TTC549 (cell line): ENCODE measurements around the gene BOLL.
"Not testable (repeated sequence)": the region's sequence is repeated elsewhere in the genome, so short reads cannot be mapped to it uniquely, and the experiment has no call there.

Experiments used
- FAIRE-seq: peaks from 2 replicates; lab custom pipeline; 2012; peaks lifted over from hg19 to GRCh38; lab: Jason Lieb, UNC

Gene BOLL

GRCh38 chr2:197705912-197706838 lies 78.9 kb downstream of the BOLL start:
- no peak for FAIRE-seq

DNA sequence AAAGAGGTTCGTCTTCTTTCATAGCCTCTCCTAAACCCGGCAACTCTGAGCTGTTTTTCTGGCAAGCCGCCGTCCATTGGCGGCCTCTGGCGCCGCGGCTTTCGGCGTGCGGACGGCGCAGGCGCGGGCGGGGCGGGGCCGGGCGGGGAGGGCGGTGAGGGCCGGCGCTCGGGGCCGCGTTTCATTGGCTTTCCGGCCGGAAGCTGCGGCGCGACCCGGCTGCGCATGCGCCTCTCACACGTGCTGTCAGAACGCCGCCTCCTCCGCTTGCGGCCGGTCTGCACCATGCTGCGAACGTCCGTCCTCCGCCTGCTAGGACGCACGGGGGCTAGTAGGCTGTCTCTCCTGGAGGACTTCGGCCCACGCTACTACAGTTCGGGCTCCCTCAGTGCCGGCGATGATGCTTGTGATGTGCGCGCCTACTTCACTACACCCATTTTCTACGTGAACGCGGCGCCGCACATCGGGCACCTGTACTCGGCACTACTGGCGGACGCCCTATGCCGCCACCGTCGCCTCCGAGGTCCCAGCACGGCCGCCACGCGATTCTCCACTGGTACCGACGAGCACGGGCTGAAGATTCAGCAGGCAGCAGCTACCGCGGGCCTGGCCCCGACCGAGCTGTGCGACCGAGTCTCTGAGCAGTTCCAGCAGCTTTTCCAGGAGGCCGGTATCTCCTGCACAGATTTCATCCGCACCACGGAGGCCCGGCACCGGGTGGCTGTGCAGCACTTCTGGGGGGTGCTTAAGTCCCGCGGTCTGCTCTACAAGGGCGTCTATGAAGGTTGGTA lies 79.8 kb downstream of the BOLL start, which contains the start of gene MARS2:
Gene MARS2, plus strand, starts transcription at position 249 of the 791 bp plus-strand sequence. Its CDS starts 37 bp downstream, at position 286.
- FAIRE-seq, result no peak

DNA sequence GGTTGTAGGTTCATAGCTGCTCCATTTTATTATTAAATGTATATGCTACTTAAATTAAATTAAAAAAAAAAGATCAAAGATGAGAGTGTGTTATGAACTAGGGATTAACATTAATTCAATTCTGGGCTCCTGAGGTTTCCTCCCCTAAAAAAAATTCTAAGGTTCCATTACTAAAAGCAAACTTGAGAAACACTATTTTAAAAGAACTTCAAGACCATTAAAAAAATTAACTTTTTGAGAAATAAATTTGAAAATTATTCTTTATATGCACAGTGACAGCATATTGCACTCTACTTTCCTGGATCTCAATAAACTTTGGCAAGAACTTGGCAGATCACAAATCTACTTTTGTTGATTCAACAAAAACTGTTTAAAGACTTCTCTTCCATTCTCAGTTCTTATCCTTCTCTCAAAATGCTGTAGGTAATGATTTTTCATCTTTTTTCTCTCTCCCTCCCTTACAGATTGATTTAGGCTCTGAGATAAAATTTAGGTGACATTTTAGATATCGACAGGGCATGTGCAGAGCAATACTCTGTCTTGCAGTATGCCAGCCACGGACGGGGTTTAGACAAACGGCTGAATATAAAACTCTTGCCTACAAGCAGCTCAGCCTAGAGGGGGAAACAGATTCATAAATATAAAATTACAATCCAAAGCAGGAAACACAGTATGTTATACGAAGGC lies 80.5 kb downstream of the BOLL start:
- no peak for FAIRE-seq

GRCh38 chr2:197700960-197701359 lies 84.2 kb downstream of the BOLL start:
- no peak for FAIRE-seq

DNA sequence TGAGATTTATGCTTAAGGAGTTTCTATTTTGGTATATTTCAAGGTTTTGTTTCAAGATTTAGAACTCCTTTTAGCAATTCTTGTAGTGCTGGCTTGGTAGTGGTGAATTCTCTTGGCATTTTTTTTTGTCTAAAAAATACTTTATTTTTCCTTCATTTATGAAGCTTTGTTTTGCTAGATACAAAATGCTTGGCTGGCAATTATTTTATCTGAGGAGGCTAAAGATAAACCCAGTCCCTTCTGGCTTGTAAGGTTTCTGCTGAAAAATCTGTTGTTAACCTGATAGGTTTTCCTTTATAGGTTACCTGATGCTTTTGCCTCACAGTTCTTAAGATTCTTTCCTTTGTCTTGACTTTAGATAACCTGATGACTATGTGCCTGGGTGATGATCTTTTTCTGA lies 85.4 kb downstream of the BOLL start:
- FAIRE-seq, result not testable (repeated sequence)

DNA sequence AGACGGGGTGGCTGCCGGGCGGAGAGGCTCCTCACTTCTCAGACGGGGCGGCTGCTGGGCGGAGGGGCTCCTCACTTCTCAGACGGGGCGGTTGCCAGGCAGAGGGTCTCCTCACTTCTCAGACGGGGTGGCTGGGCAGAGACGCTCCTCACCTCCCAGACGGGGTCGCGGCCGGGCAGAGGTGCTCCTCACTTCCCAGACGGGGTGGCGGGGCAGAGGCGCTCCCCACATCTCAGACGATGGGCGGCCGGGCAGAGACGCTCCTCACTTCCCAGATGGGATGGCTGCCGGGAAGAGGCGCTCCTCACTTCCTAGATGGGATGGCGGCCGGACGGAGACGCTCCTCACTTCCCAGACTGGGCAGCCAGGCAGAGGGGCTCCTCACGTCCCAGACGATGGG lies 88.5 kb downstream of the BOLL start:
- FAIRE-seq, result not testable (repeated sequence)

- not testable (repeated sequence) for FAIRE-seq
Observed at GRCh38 chr2:197695971-197696370, 89.1 kb downstream of the BOLL start.

- FAIRE-seq, result not testable (repeated sequence)
Observed at GRCh38 chr2:197695206-197695605, 89.9 kb downstream of the BOLL start.

DNA sequence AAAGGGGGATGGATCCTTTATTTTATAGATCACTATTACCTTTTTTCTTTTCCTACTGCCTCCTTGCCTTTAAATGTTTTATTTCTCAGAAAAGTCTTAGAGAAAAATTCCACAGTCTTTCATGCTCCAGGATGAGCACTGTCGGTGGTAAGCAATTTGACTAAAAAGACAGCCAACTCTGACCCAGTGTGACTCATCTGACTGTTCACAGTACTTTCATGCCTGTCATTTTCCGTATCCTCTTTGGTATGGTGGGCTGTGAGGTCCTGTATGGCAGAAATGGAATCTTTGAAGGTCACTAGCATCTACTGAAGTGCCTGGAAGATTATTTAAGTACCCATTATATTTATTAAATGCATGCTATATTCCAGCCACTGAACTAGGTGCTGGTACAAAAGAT lies 107.6 kb downstream of the BOLL start:
- FAIRE-seq, result no peak

DNA sequence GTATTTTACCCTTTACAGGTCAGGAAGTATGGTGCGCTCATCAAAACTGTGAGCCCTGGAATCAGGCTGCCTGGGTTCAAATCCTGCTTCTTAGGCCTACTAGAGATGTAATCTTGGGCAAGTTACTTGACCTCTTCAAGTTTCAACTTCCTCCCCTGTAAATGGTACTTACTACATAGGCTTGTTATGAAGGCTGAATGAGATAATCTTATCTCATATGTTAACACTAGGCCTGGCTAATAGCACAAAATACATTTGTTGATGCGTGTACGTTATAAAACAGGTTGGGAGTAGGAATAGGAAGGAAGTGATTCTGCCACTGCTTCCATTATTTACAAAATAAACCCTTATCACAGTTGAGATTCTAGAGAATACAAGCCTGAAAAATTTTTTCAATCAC lies 108.1 kb downstream of the BOLL start:
- FAIRE-seq, result no peak
